SH-SY5Y (cell line): Measurements from ENCODE around the gene SMIM28.

Experiments used
- GATA2 ChIP-seq: IDR thresholded peaks from 2 replicates; pipeline ENCODE4 v1.6.1; 2011; ENCODE audit warnings: mild to moderate bottlenecking, low read depth, low read length
- GATA3 ChIP-seq: IDR thresholded peaks from 2 replicates; pipeline ENCODE4 v1.6.1; 2011; ENCODE audit warnings: low read depth, mild to moderate bottlenecking, low read length, moderate library complexity

GRCh38 chr6:138415125-138415524, 37.4 kb downstream of the SMIM28 start:
- TF ChIP-seq GATA2 (no peak), GATA3 (no peak)
